CD8-positive, alpha-beta memory T cell (primary cell): Measurements from ENCODE around the gene PIK3C2B. TPM values are rescaled to one million over a fixed set of nuclear protein-coding genes. Genes with fewer than 3 reads are reported as not detected.

Source experiments
- CTCF ChIA-PET: fragments of 350-600 bp; sonication (Branson Sonifier 250); formaldehyde crosslinking; loops from one replicate; lab custom pipeline; 2021; ENCODE audit warnings: antibody characterized with exemption; lab: Charles Lee
- POLR2A ChIA-PET: fragments of 350-600 bp; sonication (Branson Sonifier 250); formaldehyde crosslinking; loops from one replicate; lab custom pipeline; 2021; ENCODE audit warnings: antibody characterized with exemption; lab: Charles Lee
- DNase-seq, 5 donors: peaks; one replicate each; pipeline versions ENCODE4 v3.0.0 to v3.0.0-alpha.2; 2020 to 2022; ENCODE audit warnings: mixed read lengths in 1 of 5
- H3K27ac ChIP-seq: one replicate; pipeline ENCODE4 v1.7.0; 2013; ENCODE audit warnings: low read depth, mild to moderate bottlenecking, low read length, moderate library complexity
- H3K27me3 ChIP-seq: 2 replicates; pipeline ENCODE4 v1.7.0; 2013; ENCODE audit warnings: low read length, mild to moderate bottlenecking; ENCODE audit not compliant: insufficient read depth, poor library complexity, severe bottlenecking
- H3K36me3 ChIP-seq: 2 replicates; pipeline ENCODE4 v1.7.0; 2013; ENCODE audit warnings: mild to moderate bottlenecking, low read length, moderate library complexity; ENCODE audit not compliant: insufficient read depth
- H3K4me1 ChIP-seq: 2 replicates; pipeline ENCODE4 v1.7.0; 2013; ENCODE audit warnings: mild to moderate bottlenecking, low read length, moderate library complexity; ENCODE audit not compliant: insufficient read depth
- H3K4me3 ChIP-seq: 2 replicates; pipeline ENCODE4 v1.7.0; 2013; ENCODE audit warnings: mild to moderate bottlenecking, low read length
- H3K9me3 ChIP-seq: 2 replicates; pipeline ENCODE4 v1.7.0; 2013; ENCODE audit warnings: mild to moderate bottlenecking, low read length
- H3K27ac Mint-ChIP-seq, 8 donors: one replicate each; pipeline ENCODE4 v1.8.0; 2020 to 2021; ENCODE audit warnings: mixed read lengths in 8 of 8, mild to moderate bottlenecking in 6 of 8, inconsistent platforms in 3 of 8, moderate library complexity in 3 of 8
- H3K27me3 Mint-ChIP-seq, 2 donors: one replicate each; pipeline ENCODE4 v1.8.0; 2020 to 2021; ENCODE audit warnings: mixed read lengths in 2 of 2, mild to moderate bottlenecking in 1 of 2, moderate library complexity in 1 of 2
- H3K36me3 Mint-ChIP-seq, 3 donors: one replicate each; pipeline ENCODE4 v1.8.0; 2020 to 2021; ENCODE audit warnings: mixed read lengths in 3 of 3, inconsistent platforms in 1 of 3, mild to moderate bottlenecking in 1 of 3
- H3K4me1 Mint-ChIP-seq, 3 donors: one replicate each; pipeline ENCODE4 v1.8.0; 2020 to 2021; ENCODE audit warnings: mixed read lengths in 3 of 3, inconsistent platforms in 1 of 3, mild to moderate bottlenecking in 1 of 3
- H3K4me3 Mint-ChIP-seq, 7 donors: one replicate each; pipeline ENCODE4 v1.8.0; 2020 to 2021; ENCODE audit warnings: mixed read lengths in 7 of 7, mild to moderate bottlenecking in 6 of 7, moderate library complexity in 4 of 7, inconsistent platforms in 2 of 7
- H3K9me3 Mint-ChIP-seq, 5 donors: one replicate each; pipeline ENCODE4 v1.8.0; 2020 to 2022; ENCODE audit warnings: mixed read lengths in 5 of 5, mild to moderate bottlenecking in 3 of 5, moderate library complexity in 2 of 5, inconsistent platforms in 1 of 5
- polyA plus RNA-seq: library from polyadenylated mRNA; unstranded; fragments of 300-500 nt; fragmentation: Illumina TruSeq; gene quantifications from one replicate; pipeline ENCODE4 v1.2.3, GENCODE V29; 2021
- total RNA-seq, 2 experiments: library from RNA; stranded (reverse); gene quantifications; one replicate each; pipeline ENCODE4 v1.2.3, GENCODE V29; 2021

The PIK3C2B gene
- total and polyA plus RNA-seq, 3 experiments from 2014 or later = 2.9 to 19.6 (median 19.4) TPM

GRCh38 chr1:204478172-204478899 lies 16.3 kb downstream of the PIK3C2B start:
- no peaks in the 10 kb centered on the region for H3K9me3 Mint-ChIP-seq
- H3K4me3 ChIP-seq = no peak overlapping the region
- peak overlapping the region in 1 of 7 donors; percentile 30 for H3K4me3 Mint-ChIP-seq
- no peaks in the 10 kb centered on the region for H3K27me3 Mint-ChIP-seq
- no peaks in the 10 kb centered on the region for H3K36me3 ChIP-seq
- peaks cover 57 to 89% (median 84%) of the 10 kb centered on the region in 3 donors for H3K4me1 Mint-ChIP-seq
- H3K4me1 ChIP-seq = peaks cover 37% of the 10 kb centered on the region
- DNase-seq = no peak
- CTCF ChIA-PET = interaction anchor here (1.2 to 4.7 kb wide), 4 partner anchors 16 to 47 kb away, joined by 3 to 16 read pairs (median 10); partner anchors contain the start of gene PIK3C2B
- no peaks in the 10 kb centered on the region for H3K9me3 ChIP-seq
- no peak overlapping the region for H3K27ac ChIP-seq
- POLR2A ChIA-PET = interaction anchor here (1.3 kb wide), 1 partner anchor 15 kb away, joined by 4 read pairs; no protein-coding TSS in a partner anchor
- no peaks in the 10 kb centered on the region for H3K27me3 ChIP-seq
- peak overlapping the region in 4 of 8 donors; percentile 16 to 87 (median 58) for H3K27ac Mint-ChIP-seq
- peaks cover 0 to 9% (median 3%) of the 10 kb centered on the region in 3 donors for H3K36me3 Mint-ChIP-seq

GRCh38 chr1:204477036-204477740 lies 17.4 kb downstream of the PIK3C2B start:
- H3K27ac Mint-ChIP-seq = peak overlapping the region in 6 of 8 donors; percentile 15 to 85 (median 20)
- H3K4me1 ChIP-seq = peaks cover 37% of the 10 kb centered on the region
- H3K4me3 ChIP-seq = no peak overlapping the region
- H3K27me3 ChIP-seq = no peaks in the 10 kb centered on the region
- H3K9me3 Mint-ChIP-seq = no peaks in the 10 kb centered on the region
- DNase-seq = no peak
- no peak overlapping the region for H3K4me3 Mint-ChIP-seq
- no peaks in the 10 kb centered on the region for H3K36me3 ChIP-seq
- peaks cover 56 to 84% (median 81%) of the 10 kb centered on the region in 3 donors for H3K4me1 Mint-ChIP-seq
- CTCF ChIA-PET = interaction anchor here (4.7 kb wide), 1 partner anchor 46 kb away, joined by 16 read pairs; no protein-coding TSS in a partner anchor
- H3K27ac ChIP-seq = no peak overlapping the region
- H3K9me3 ChIP-seq = no peaks in the 10 kb centered on the region
- POLR2A ChIA-PET = interaction anchor here (0.6 kb wide), 1 partner anchor 18 kb away, joined by 7 read pairs; no protein-coding TSS in a partner anchor
- no peaks in the 10 kb centered on the region for H3K27me3 Mint-ChIP-seq
- H3K36me3 Mint-ChIP-seq = peaks cover 0 to 9% (median 0%) of the 10 kb centered on the region in 3 donors

- Histone ChIP-seq H3K27me3 (no peaks in the 10 kb centered on the region), H3K27ac (no peak overlapping the region), H3K4me3 (no peak overlapping the region), H3K36me3 (no peaks in the 10 kb centered on the region), H3K4me1 (peaks cover 35% of the 10 kb centered on the region), H3K9me3 (no peaks in the 10 kb centered on the region)
- H3K27me3 Mint-ChIP-seq = no peaks in the 10 kb centered on the region
- peak overlapping the region in 2 of 8 donors; percentile 16 to 19 for H3K27ac Mint-ChIP-seq
- POLR2A ChIA-PET = interaction anchor here (0.6 kb wide), 1 partner anchor 18 kb away, joined by 7 read pairs; no protein-coding TSS in a partner anchor
- no peak overlapping the region for H3K4me3 Mint-ChIP-seq
- no peak for DNase-seq
- no peaks in the 10 kb centered on the region for H3K9me3 Mint-ChIP-seq
- CTCF ChIA-PET = no interaction called here
- H3K36me3 Mint-ChIP-seq = peaks cover 0 to 9% (median 0%) of the 10 kb centered on the region in 3 donors
- peaks cover 56 to 83% (median 75%) of the 10 kb centered on the region in 3 donors for H3K4me1 Mint-ChIP-seq
Observed at GRCh38 chr1:204476563-204476962, 18.0 kb downstream of the PIK3C2B start.

GRCh38 chr1:204475656-204476432 lies 18.8 kb downstream of the PIK3C2B start:
- DNase-seq = no peak
- Histone ChIP-seq H3K4me1 (peaks cover 29% of the 10 kb centered on the region), H3K36me3 (no peaks in the 10 kb centered on the region), H3K4me3 (no peak overlapping the region), H3K9me3 (no peaks in the 10 kb centered on the region), H3K27me3 (no peaks in the 10 kb centered on the region), H3K27ac (no peak overlapping the region)
- ChIA-PET CTCF (interaction anchor here (1.1 to 2.1 kb wide), 3 partner anchors 25 to 44 kb away, joined by 3 to 7 read pairs (median 4); no protein-coding TSS in a partner anchor), POLR2A (no interaction called here)
- no peaks in the 10 kb centered on the region for H3K27me3 Mint-ChIP-seq
- peaks cover 0 to 9% (median 0%) of the 10 kb centered on the region in 3 donors for H3K36me3 Mint-ChIP-seq
- peaks cover 54 to 75% (median 68%) of the 10 kb centered on the region in 3 donors for H3K4me1 Mint-ChIP-seq
- H3K9me3 Mint-ChIP-seq = no peaks in the 10 kb centered on the region
- H3K27ac Mint-ChIP-seq = peak overlapping the region in 4 of 8 donors; percentile 24 to 61 (median 52)
- no peak overlapping the region for H3K4me3 Mint-ChIP-seq

- no peak for DNase-seq
- peaks cover 12% of the 10 kb centered on the region for H3K4me1 ChIP-seq
- POLR2A ChIA-PET = no interaction called here
- CTCF ChIA-PET = interaction anchor here (1.7 kb wide), 1 partner anchor 30 kb away, joined by 5 read pairs; no protein-coding TSS in a partner anchor
- peaks cover 32 to 52% (median 44%) of the 10 kb centered on the region in 3 donors for H3K4me1 Mint-ChIP-seq
- no peaks in the 10 kb centered on the region for H3K27me3 Mint-ChIP-seq
- H3K27me3 ChIP-seq = no peaks in the 10 kb centered on the region
- no peak overlapping the region for H3K4me3 ChIP-seq
- H3K9me3 ChIP-seq = no peaks in the 10 kb centered on the region
- peak overlapping the region in 4 of 8 donors; percentile 38 to 83 (median 50) for H3K27ac Mint-ChIP-seq
- no peaks in the 10 kb centered on the region for H3K9me3 Mint-ChIP-seq
- no peak overlapping the region for H3K27ac ChIP-seq
- H3K4me3 Mint-ChIP-seq = no peak overlapping the region
- H3K36me3 Mint-ChIP-seq = peaks cover 3 to 27% (median 9%) of the 10 kb centered on the region in 3 donors
- peaks cover under 1% of the 10 kb centered on the region for H3K36me3 ChIP-seq
Observed at GRCh38 chr1:204473400-204473965, 21.1 kb downstream of the PIK3C2B start.

- Mint-ChIP-seq H3K36me3 (peaks cover 7 to 32% (median 11%) of the 10 kb centered on the region in 3 donors), H3K27ac (peak overlapping the region in 4 of 8 donors; percentile 24 to 52 (median 30)), H3K4me3 (no peak overlapping the region), H3K4me1 (peaks cover 27 to 44% (median 36%) of the 10 kb centered on the region in 3 donors), H3K27me3 (no peaks in the 10 kb centered on the region), H3K9me3 (no peaks in the 10 kb centered on the region)
- H3K4me1 ChIP-seq = peaks cover 11% of the 10 kb centered on the region
- ChIA-PET POLR2A (interaction anchor here (0.7 kb wide), 1 partner anchor 18 kb away, joined by 4 read pairs; no protein-coding TSS in a partner anchor), CTCF (interaction anchor here (1.4 kb wide), 1 partner anchor 26 kb away, joined by 4 read pairs; no protein-coding TSS in a partner anchor)
- no peak overlapping the region for H3K27ac ChIP-seq
- DNase-seq = no peak
- H3K36me3 ChIP-seq = peaks cover 7% of the 10 kb centered on the region
- no peak overlapping the region for H3K4me3 ChIP-seq
- no peaks in the 10 kb centered on the region for H3K9me3 ChIP-seq
- no peaks in the 10 kb centered on the region for H3K27me3 ChIP-seq
Observed at GRCh38 chr1:204472660-204473059, 21.9 kb downstream of the PIK3C2B start.

- DNase-seq = no peak
- Mint-ChIP-seq H3K27ac (peak overlapping the region in 2 of 8 donors; percentile 30 to 60), H3K36me3 (peaks cover 7 to 38% (median 11%) of the 10 kb centered on the region in 3 donors), H3K9me3 (no peaks in the 10 kb centered on the region), H3K4me3 (no peak overlapping the region), H3K27me3 (no peaks in the 10 kb centered on the region), H3K4me1 (peaks cover 18 to 34% (median 26%) of the 10 kb centered on the region in 3 donors)
- Histone ChIP-seq H3K4me3 (no peak overlapping the region), H3K4me1 (peaks cover 8% of the 10 kb centered on the region), H3K9me3 (no peaks in the 10 kb centered on the region), H3K27me3 (no peaks in the 10 kb centered on the region), H3K27ac (no peak overlapping the region), H3K36me3 (peaks cover 7% of the 10 kb centered on the region)
- POLR2A ChIA-PET = no interaction called here
- CTCF ChIA-PET = interaction anchor here (1.4 kb wide), 1 partner anchor 25 kb away, joined by 4 read pairs; no protein-coding TSS in a partner anchor
Observed at GRCh38 chr1:204471687-204472086, 22.9 kb downstream of the PIK3C2B start.
